ENCODE data around the gene ETS2.

ETS2 gene

DNA sequence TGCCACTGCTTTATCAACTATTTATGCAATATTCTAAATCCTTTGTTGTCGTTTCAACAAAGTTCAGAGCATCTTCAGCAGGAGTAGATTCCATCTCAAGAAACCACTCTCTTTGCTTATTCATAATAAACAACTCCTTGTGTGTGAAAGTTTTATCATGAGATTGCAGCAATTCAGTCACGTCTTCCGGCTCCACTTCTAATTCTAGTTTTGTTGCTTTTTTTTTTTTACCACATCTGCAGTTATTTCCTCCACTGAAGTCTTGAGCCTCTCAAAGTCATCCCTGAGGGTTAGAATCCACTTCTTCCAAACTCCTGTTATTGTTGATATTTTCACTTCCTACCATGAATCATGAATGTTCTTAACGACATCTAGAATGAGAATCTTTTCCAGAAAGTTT, 14.8 kb upstream of the ETS2 start:
- peaks cover 0 to 4% (median 0%) of the 10 kb centered on the region in 5 donors for H3K9me3 ChIP-seq (ENCODE audit: control insufficient read depth in 5 of 5, low read length in 5 of 5)
- H3K4me3 ChIP-seq (ENCODE audit: low read depth in 1 of 5, low read length in 5 of 5) = no peak overlapping the region
- no peaks in the 10 kb centered on the region for H3K36me3 ChIP-seq (ENCODE audit: control insufficient read depth in 5 of 5, insufficient read depth in 5 of 5, low read length in 5 of 5)
- no peak overlapping the region for H3K27ac ChIP-seq (ENCODE audit: low read depth, low read length)
- H3K9ac ChIP-seq (ENCODE audit: low read length in 5 of 5) = no peak overlapping the region
- H3K4me1 ChIP-seq (ENCODE audit: control insufficient read depth in 5 of 5, insufficient read depth in 5 of 5, low read length in 5 of 5) = no peaks in the 10 kb centered on the region
- H3K27me3 ChIP-seq (ENCODE audit: control insufficient read depth in 5 of 5, insufficient read depth in 4 of 5, low read length in 5 of 5) = no peaks in the 10 kb centered on the region

GRCh38 chr21:38792676-38793459, 12.9 kb upstream of the ETS2 start:
- H3K4me1 ChIP-seq (ENCODE audit: control insufficient read depth in 5 of 5, insufficient read depth in 5 of 5, low read length in 5 of 5) = no peaks in the 10 kb centered on the region
- H3K4me3 ChIP-seq (ENCODE audit: low read depth in 1 of 5, low read length in 5 of 5) = no peak overlapping the region
- H3K9ac ChIP-seq (ENCODE audit: low read length in 5 of 5) = no peak overlapping the region

DNA sequence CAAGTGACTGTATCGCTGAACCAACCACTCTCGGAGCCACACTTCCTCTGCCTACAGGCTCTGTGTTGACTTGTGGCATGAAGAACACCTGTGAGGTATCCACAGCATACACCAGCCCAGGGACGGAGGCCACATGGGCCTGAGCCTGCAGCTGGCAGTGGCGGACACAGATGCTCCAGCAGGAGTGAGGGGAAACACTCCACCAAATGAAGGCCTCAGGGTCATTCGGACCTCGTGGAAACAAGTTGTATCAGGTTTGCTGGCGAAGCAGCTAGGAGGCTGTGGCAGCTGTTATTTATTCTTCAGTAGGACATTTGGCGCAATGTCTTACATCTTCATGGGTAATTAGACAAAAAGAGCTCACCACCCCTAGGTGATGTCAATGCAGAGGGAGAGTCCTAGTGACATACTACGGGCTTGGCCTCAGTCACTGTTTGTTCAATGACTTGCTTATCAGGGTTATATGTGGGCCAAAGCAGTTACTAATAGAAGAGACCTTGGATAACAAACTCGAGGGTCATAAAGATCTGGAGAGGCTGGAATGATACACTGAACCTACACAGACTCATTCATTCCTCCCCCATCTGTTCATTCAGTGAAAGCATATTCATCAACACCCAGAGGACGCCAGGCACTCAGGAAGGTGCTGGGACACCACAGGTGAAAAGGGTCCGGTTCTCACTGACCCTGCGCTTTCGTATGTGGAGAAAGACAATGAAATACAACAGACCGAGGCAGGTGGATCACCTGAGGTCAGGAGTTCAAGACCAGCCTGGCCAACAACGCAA, 11.6 kb upstream of the ETS2 start:
- no peaks in the 10 kb centered on the region for H3K36me3 ChIP-seq (ENCODE audit: control insufficient read depth in 5 of 5, insufficient read depth in 5 of 5, low read length in 5 of 5)
- peaks cover 0 to 4% (median 0%) of the 10 kb centered on the region in 5 donors for H3K9me3 ChIP-seq (ENCODE audit: control insufficient read depth in 5 of 5, low read length in 5 of 5)
- no peak overlapping the region for H3K4me3 ChIP-seq (ENCODE audit: low read depth in 1 of 5, low read length in 5 of 5)
- no peak overlapping the region for H3K27ac ChIP-seq (ENCODE audit: low read depth, low read length)
- H3K27me3 ChIP-seq (ENCODE audit: control insufficient read depth in 5 of 5, insufficient read depth in 4 of 5, low read length in 5 of 5) = no peaks in the 10 kb centered on the region
- H3K9ac ChIP-seq (ENCODE audit: low read length in 5 of 5) = no peak overlapping the region
- H3K4me1 ChIP-seq (ENCODE audit: control insufficient read depth in 5 of 5, insufficient read depth in 5 of 5, low read length in 5 of 5) = no peaks in the 10 kb centered on the region

More at GRCh38 chr21:38792676-38793459, 12.9 kb upstream of the ETS2 start:
- Histone ChIP-seq H3K27ac (ENCODE audit: low read depth, low read length) (no peak overlapping the region), H3K36me3 (ENCODE audit: control insufficient read depth in 5 of 5, insufficient read depth in 5 of 5, low read length in 5 of 5) (no peaks in the 10 kb centered on the region), H3K9me3 (ENCODE audit: control insufficient read depth in 5 of 5, low read length in 5 of 5) (peaks cover 0 to 4% (median 0%) of the 10 kb centered on the region in 5 donors), H3K27me3 (ENCODE audit: control insufficient read depth in 5 of 5, insufficient read depth in 4 of 5, low read length in 5 of 5) (no peaks in the 10 kb centered on the region)

DNA sequence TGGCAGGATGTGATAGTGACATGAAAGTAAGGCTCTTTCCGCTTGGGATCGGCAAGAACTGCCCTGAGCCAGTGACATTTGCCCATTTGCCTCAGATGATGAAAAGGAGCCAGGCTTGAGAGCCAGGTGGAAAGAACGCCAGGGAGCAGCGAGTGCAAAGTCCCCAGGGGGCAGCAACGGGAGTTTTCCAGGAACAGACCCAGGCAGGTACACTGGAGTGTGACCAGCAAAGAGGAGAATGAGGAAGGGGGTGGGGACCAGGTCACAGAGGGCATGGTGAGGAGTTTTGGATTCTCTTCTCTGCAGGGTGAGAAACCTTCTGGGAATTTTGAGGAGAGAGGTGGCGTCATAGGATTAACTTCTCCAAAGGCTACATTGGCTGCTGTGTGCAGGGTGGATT, 10.8 kb upstream of the ETS2 start:
- Histone ChIP-seq H3K36me3 (ENCODE audit: control insufficient read depth in 5 of 5, insufficient read depth in 5 of 5, low read length in 5 of 5) (no peaks in the 10 kb centered on the region), H3K9ac (ENCODE audit: low read length in 5 of 5) (no peak overlapping the region), H3K27me3 (ENCODE audit: control insufficient read depth in 5 of 5, insufficient read depth in 4 of 5, low read length in 5 of 5) (no peaks in the 10 kb centered on the region), H3K27ac (ENCODE audit: low read depth, low read length) (no peak overlapping the region), H3K4me1 (ENCODE audit: control insufficient read depth in 5 of 5, insufficient read depth in 5 of 5, low read length in 5 of 5) (no peaks in the 10 kb centered on the region), H3K9me3 (ENCODE audit: control insufficient read depth in 5 of 5, low read length in 5 of 5) (peaks cover 0 to 4% (median 0%) of the 10 kb centered on the region in 5 donors), H3K4me3 (ENCODE audit: low read depth in 1 of 5, low read length in 5 of 5) (no peak overlapping the region)

GRCh38 chr21:38795475-38795874, 10.3 kb upstream of the ETS2 start:
- Histone ChIP-seq H3K4me3 (ENCODE audit: low read depth in 1 of 5, low read length in 5 of 5) (no peak overlapping the region), H3K9me3 (ENCODE audit: control insufficient read depth in 5 of 5, low read length in 5 of 5) (peaks cover 0 to 4% (median 0%) of the 10 kb centered on the region in 5 donors), H3K4me1 (ENCODE audit: control insufficient read depth in 5 of 5, insufficient read depth in 5 of 5, low read length in 5 of 5) (no peaks in the 10 kb centered on the region), H3K9ac (ENCODE audit: low read length in 5 of 5) (no peak overlapping the region), H3K27ac (ENCODE audit: low read depth, low read length) (no peak overlapping the region), H3K36me3 (ENCODE audit: control insufficient read depth in 5 of 5, insufficient read depth in 5 of 5, low read length in 5 of 5) (no peaks in the 10 kb centered on the region), H3K27me3 (ENCODE audit: control insufficient read depth in 5 of 5, insufficient read depth in 4 of 5, low read length in 5 of 5) (no peaks in the 10 kb centered on the region)

DNA sequence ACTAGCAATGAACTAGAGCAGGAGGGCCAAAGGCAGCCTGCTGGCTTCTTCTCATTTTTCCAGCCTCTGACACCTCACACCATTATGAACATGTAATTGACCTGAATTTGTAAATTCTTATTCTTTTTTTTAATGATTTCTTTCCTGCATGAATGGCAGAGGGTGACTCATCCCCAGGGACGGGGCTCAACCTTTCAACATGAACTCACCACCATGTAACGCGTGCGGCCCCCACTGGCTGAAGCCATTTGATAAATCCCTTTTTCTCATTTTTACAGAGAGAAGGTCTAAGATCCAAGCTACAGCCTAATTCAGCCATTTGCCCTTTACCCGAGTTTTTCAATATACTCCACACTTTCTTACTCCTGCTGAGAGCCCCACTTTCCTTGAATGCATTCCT, 9.3 kb upstream of the ETS2 start:
- no peak overlapping the region for H3K4me3 ChIP-seq (ENCODE audit: low read depth in 1 of 5, low read length in 5 of 5)
- H3K27me3 ChIP-seq (ENCODE audit: control insufficient read depth in 5 of 5, insufficient read depth in 4 of 5, low read length in 5 of 5) = no peaks in the 10 kb centered on the region
- H3K36me3 ChIP-seq (ENCODE audit: control insufficient read depth in 5 of 5, insufficient read depth in 5 of 5, low read length in 5 of 5) = no peaks in the 10 kb centered on the region
- H3K9ac ChIP-seq (ENCODE audit: low read length in 5 of 5) = no peak overlapping the region
- peaks cover 0 to 4% (median 0%) of the 10 kb centered on the region in 5 donors for H3K9me3 ChIP-seq (ENCODE audit: control insufficient read depth in 5 of 5, low read length in 5 of 5)
- H3K4me1 ChIP-seq (ENCODE audit: control insufficient read depth in 5 of 5, insufficient read depth in 5 of 5, low read length in 5 of 5) = no peaks in the 10 kb centered on the region
- no peak overlapping the region for H3K27ac ChIP-seq (ENCODE audit: low read depth, low read length)

- no peaks in the 10 kb centered on the region for H3K36me3 ChIP-seq (ENCODE audit: control insufficient read depth in 5 of 5, insufficient read depth in 5 of 5, low read length in 5 of 5)
- H3K4me1 ChIP-seq (ENCODE audit: control insufficient read depth in 5 of 5, insufficient read depth in 5 of 5, low read length in 5 of 5) = no peaks in the 10 kb centered on the region
- no peak overlapping the region for H3K4me3 ChIP-seq (ENCODE audit: low read depth in 1 of 5, low read length in 5 of 5)
- no peaks in the 10 kb centered on the region for H3K9me3 ChIP-seq (ENCODE audit: control insufficient read depth in 5 of 5, low read length in 5 of 5)
- no peak overlapping the region for H3K27ac ChIP-seq (ENCODE audit: low read depth, low read length)
- no peak overlapping the region for H3K9ac ChIP-seq (ENCODE audit: low read length in 5 of 5)
- no peaks in the 10 kb centered on the region for H3K27me3 ChIP-seq (ENCODE audit: control insufficient read depth in 5 of 5, insufficient read depth in 4 of 5, low read length in 5 of 5)
Observed at GRCh38 chr21:38797470-38797869, 8.3 kb upstream of the ETS2 start.

DNA sequence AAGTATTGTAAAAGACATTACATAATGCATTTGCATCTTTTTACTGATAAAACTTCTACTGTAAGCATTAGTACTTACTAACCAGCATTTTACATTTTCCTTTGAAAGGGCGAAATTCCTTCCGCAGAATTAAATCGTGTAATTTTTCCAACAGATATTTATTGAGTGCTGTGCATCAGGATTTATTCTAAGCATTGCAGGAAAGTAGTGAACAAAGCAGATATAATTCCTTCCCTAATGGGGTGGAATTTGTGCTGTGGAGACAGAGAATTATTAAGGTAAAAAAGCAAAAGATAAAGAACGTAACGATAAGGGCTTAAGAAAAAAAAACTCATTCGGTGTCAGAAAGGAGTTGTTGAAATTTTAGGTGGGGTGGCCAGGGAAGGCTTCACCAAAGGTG, 7.6 kb upstream of the ETS2 start:
- no peaks in the 10 kb centered on the region for H3K36me3 ChIP-seq (ENCODE audit: control insufficient read depth in 5 of 5, insufficient read depth in 5 of 5, low read length in 5 of 5)
- H3K4me1 ChIP-seq (ENCODE audit: control insufficient read depth in 5 of 5, insufficient read depth in 5 of 5, low read length in 5 of 5) = no peaks in the 10 kb centered on the region
- H3K27me3 ChIP-seq (ENCODE audit: control insufficient read depth in 5 of 5, insufficient read depth in 4 of 5, low read length in 5 of 5) = no peaks in the 10 kb centered on the region
- H3K9ac ChIP-seq (ENCODE audit: low read length in 5 of 5) = no peak overlapping the region
- H3K4me3 ChIP-seq (ENCODE audit: low read depth in 1 of 5, low read length in 5 of 5) = no peak overlapping the region
- H3K27ac ChIP-seq (ENCODE audit: low read depth, low read length) = no peak overlapping the region
- H3K9me3 ChIP-seq (ENCODE audit: control insufficient read depth in 5 of 5, low read length in 5 of 5) = no peaks in the 10 kb centered on the region

- Histone ChIP-seq H3K27me3 (ENCODE audit: control insufficient read depth in 5 of 5, insufficient read depth in 4 of 5, low read length in 5 of 5) (no peaks in the 10 kb centered on the region), H3K4me1 (ENCODE audit: control insufficient read depth in 5 of 5, insufficient read depth in 5 of 5, low read length in 5 of 5) (no peaks in the 10 kb centered on the region), H3K36me3 (ENCODE audit: control insufficient read depth in 5 of 5, insufficient read depth in 5 of 5, low read length in 5 of 5) (no peaks in the 10 kb centered on the region), H3K4me3 (ENCODE audit: low read depth in 1 of 5, low read length in 5 of 5) (no peak overlapping the region), H3K27ac (ENCODE audit: low read depth, low read length) (no peak overlapping the region), H3K9ac (ENCODE audit: low read length in 5 of 5) (no peak overlapping the region), H3K9me3 (ENCODE audit: control insufficient read depth in 5 of 5, low read length in 5 of 5) (no peaks in the 10 kb centered on the region)
Observed at GRCh38 chr21:38798481-38798882, 7.2 kb upstream of the ETS2 start.

DNA sequence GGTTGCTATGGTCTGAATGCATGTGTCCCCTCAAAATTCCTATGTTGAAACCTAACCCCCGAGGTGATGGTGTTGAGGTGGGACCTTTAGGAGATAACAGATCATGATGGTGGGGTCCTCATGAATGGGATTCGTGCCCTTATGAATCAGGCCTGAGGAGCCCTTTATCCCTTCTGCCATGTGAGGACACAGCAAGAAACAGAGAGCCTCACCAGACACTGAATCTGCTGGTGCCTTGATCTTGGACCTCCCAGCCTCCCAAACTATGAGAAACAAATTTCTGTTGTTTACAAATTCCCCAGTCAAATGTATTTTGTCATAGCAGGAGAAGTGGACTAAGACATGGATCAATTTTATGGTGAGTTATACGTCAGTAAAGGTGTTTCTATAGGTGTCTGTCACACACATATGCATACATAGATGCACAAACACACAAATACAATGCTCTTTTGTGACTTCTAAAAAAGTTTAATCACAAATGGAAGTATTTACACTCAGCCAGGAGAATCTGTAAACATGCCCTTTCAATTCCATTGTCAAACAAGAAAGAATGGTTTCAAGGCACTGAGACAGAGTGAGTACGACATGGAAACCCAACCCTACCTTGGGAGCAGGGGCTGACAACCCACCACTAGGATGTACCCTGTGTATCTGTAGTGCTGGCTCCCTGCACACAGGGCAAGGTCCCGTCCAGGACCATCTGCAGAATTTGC, 5.5 kb upstream of the ETS2 start:
- Histone ChIP-seq H3K27ac (ENCODE audit: low read depth, low read length) (no peak overlapping the region), H3K27me3 (ENCODE audit: control insufficient read depth in 5 of 5, insufficient read depth in 4 of 5, low read length in 5 of 5) (no peaks in the 10 kb centered on the region), H3K4me1 (ENCODE audit: control insufficient read depth in 5 of 5, insufficient read depth in 5 of 5, low read length in 5 of 5) (peaks cover 0 to 8% (median 6%) of the 10 kb centered on the region in 5 donors), H3K9ac (ENCODE audit: low read length in 5 of 5) (no peak overlapping the region), H3K36me3 (ENCODE audit: control insufficient read depth in 5 of 5, insufficient read depth in 5 of 5, low read length in 5 of 5) (no peaks in the 10 kb centered on the region), H3K9me3 (ENCODE audit: control insufficient read depth in 5 of 5, low read length in 5 of 5) (no peaks in the 10 kb centered on the region), H3K4me3 (ENCODE audit: low read depth in 1 of 5, low read length in 5 of 5) (no peak overlapping the region)
